Left lung (tissue), 10 donors: ENCODE measurements around the gene ISLR. TPM values are rescaled to one million over a fixed set of nuclear protein-coding genes. Genes with fewer than 3 reads are reported as not detected.

Experiments used
- ATAC-seq: fragments of 200-7000 bp; cut with Tn5 transposase; one replicate; pipeline ENCODE4 v1.9.1; 2020; ENCODE audit warnings: moderate library complexity
- DNase-seq, 4 donors: peaks; one replicate each; pipeline ENCODE4 v3.0.0-alpha.2; 2013 to 2020
- H3K27ac ChIP-seq, 2 donors: fragments of 200-600 bp; sonication (generic) in 1 of 2; one replicate each; pipeline versions ENCODE4 v1.5.0 to v1.8.0; 2020 to 2021
- H3K27me3 ChIP-seq, 2 donors: fragments of 200-600 bp; sonication (generic) in 1 of 2; one replicate each; pipeline versions ENCODE4 v1.5.0 to v1.8.0; 2020 to 2021
- H3K36me3 ChIP-seq, 2 donors: fragments of 200-600 bp; sonication (generic) in 1 of 2; one replicate each; pipeline versions ENCODE4 v1.5.0 to v1.8.0; 2020 to 2021
- H3K4me1 ChIP-seq, 2 donors: fragments of 200-600 bp; one replicate each; pipeline ENCODE4 v1.8.0; 2021
- H3K4me3 ChIP-seq, 2 donors: fragments of 200-600 bp; sonication (generic) in 1 of 2; one replicate each; pipeline versions ENCODE4 v1.5.0 to v1.8.0; 2020 to 2021; ENCODE audit warnings: mild to moderate bottlenecking in 1 of 2
- H3K9me3 ChIP-seq, 2 donors: fragments of 200-600 bp; sonication (generic) in 1 of 2; one replicate each; pipeline versions ENCODE4 v1.5.0 to v1.8.0; 2020 to 2021
- intact Hi-C, 2 donors: fragments of 100-400 bp; cut with DNase I; formaldehyde crosslinking; loops; one replicate each; pipeline versions ENCODE4 v1.11.2 to v1.14.2; 2022
- polyA plus RNA-seq, 6 donors: library from polyadenylated mRNA; unstranded; fragments of 120-200 nt; gene quantifications; one replicate each; pipeline ENCODE4 v1.2.1, GENCODE V29; 2013; ENCODE audit not compliant: insufficient read length in 6 of 6
- total RNA-seq, 2 donors: library from RNA; stranded (reverse); fragmentation: NEBNext Ultra II Directional; extraction: Animal tissue kit (Norgen Biotek cat#: 25700); gene quantifications; one replicate each; pipeline ENCODE4 v1.2.1, GENCODE V29; 2021
- TF ChIP-seq, protein P1 (sequence below), 2 donors: fragments of 200-600 bp; sonication (generic) in 1 of 2; IDR thresholded peaks; one replicate each; pipeline versions ENCODE4 v1.5.0 to v1.8.0; 2021; ENCODE audit warnings: antibody characterized with exemption in 2 of 2
- donor health status: DM: no; HTN: yes; CAD: no.
- donor health status: DM: no; HTN: no; CAD: no.

Gene ISLR
- total and polyA plus RNA-seq, 8 donors, result 10.4 to 60.1 (median 52.6) TPM

DNA sequence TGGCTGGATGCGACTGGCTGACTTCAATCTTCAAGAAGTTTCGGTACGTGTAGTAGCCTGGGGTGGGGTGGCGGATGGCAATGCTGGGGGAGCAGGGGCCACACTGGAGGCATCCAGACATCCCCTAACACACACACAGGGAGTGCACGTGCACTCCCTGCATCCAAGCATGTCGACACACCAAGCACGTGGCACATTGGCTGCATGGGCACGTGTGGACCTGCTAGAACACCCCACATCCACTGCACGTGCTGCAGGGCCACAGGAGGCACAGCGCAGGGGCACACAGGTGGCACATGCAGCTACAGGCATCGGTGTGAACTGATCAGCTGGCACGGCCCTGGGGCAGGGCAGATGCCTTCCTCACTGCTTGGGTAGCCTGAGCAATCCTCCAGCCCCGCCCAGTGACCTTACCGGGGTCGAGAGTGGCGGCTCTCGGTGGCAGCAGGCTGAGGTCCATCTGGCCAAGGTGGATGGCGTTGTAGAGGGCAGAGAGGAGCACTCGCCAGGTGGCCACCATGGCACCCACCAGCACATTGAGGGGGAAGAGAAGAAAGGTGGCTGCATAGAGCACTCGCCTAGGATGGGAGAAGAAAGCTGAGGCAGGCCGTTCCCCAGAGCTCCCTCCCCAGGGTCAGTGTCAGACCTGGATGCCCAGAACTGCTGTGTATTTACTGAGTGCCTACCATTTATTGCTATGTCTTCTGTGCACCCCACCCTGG lies 7.5 kb downstream of the ISLR start:
- Histone ChIP-seq H3K4me1 (peaks cover 4 to 8% of the 10 kb centered on the region in 2 donors), H3K36me3 (no peaks in the 10 kb centered on the region), H3K27me3 (no peaks in the 10 kb centered on the region), H3K27ac (peak overlapping the region in 1 of 2 donors; percentile 55), H3K9me3 (no peaks in the 10 kb centered on the region), H3K4me3 (no peak overlapping the region)
- DNase-seq (peak in 2 of 4 donors; percentile 29 to 69), ATAC-seq (no peak)
- intact Hi-C loops, result no loop called here
- TF ChIP-seq, protein P1, sequence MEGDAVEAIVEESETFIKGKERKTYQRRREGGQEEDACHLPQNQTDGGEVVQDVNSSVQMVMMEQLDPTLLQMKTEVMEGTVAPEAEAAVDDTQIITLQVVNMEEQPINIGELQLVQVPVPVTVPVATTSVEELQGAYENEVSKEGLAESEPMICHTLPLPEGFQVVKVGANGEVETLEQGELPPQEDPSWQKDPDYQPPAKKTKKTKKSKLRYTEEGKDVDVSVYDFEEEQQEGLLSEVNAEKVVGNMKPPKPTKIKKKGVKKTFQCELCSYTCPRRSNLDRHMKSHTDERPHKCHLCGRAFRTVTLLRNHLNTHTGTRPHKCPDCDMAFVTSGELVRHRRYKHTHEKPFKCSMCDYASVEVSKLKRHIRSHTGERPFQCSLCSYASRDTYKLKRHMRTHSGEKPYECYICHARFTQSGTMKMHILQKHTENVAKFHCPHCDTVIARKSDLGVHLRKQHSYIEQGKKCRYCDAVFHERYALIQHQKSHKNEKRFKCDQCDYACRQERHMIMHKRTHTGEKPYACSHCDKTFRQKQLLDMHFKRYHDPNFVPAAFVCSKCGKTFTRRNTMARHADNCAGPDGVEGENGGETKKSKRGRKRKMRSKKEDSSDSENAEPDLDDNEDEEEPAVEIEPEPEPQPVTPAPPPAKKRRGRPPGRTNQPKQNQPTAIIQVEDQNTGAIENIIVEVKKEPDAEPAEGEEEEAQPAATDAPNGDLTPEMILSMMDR (IDR thresholded peaks at IDR 0.05), result no peak

DNA sequence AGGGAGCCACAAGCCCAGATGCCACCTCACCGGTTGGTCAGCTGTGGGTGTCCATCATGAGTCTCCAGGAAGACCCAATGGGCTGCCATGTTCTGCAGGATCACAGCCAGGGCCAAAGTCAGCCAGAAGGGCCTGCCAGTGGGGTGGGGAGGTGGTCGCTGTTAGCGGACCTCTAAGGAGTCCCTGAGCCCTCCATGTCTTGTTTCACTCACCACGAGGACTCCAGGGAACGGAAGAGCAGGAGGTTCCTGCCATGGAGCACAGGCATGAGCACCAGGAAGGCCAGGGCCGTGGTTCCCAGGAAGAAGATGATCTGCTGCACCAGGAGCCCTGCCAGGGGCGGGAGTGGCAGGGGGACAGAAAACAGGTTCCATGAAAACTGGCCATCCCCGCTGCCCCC lies 8.6 kb downstream of the ISLR start:
- peak in 2 of 4 donors; percentile 21 to 47 for DNase-seq
- Histone ChIP-seq H3K36me3 (no peaks in the 10 kb centered on the region), H3K27ac (no peak overlapping the region)

DNA sequence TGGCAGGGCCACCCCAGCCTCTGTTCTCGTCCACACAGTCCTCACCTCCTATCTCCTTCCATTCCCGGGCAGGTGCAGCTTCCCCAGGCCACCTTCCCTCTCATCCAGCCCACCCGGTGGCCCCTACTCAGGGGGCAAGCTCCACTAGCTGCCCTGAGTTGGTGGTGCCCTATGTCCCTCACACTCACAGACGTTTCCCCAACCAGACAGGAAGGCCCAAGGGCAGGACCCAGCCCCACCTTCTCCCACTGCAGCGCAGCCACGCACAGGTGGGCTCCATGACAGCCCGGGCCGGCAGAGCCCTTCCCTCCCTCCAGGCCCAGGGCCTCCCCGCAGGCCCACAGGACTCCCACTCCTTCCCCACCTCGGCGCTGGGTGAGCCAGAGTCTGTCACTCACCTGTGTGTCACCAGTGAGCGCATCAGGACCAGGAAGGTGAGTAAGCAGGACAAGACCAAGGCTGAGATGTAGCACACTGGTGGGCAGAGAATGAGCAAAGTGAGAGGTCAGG lies 11.1 kb downstream of the ISLR start:
- peak in 1 of 4 donors; percentile 66 for DNase-seq
- no peaks in the 10 kb centered on the region for H3K36me3 ChIP-seq
- H3K9me3 ChIP-seq, result no peaks in the 10 kb centered on the region
- H3K27me3 ChIP-seq, result no peaks in the 10 kb centered on the region
- ATAC-seq, result no peak
- TF ChIP-seq, protein P1 (IDR thresholded peaks at IDR 0.05), result no peak
- no peak overlapping the region for H3K4me3 ChIP-seq
- peaks cover 4 to 6% of the 10 kb centered on the region in 2 donors for H3K4me1 ChIP-seq
- no peak overlapping the region for H3K27ac ChIP-seq
- intact Hi-C loops, result no loop called here

More for the DNA sequence above, 8.6 kb downstream of the ISLR start:
- intact Hi-C loops, result no loop called here
- H3K27me3 ChIP-seq, result no peaks in the 10 kb centered on the region
- no peak overlapping the region for H3K4me3 ChIP-seq
- peaks cover 4 to 8% of the 10 kb centered on the region in 2 donors for H3K4me1 ChIP-seq
- TF ChIP-seq, protein P1 (IDR thresholded peaks at IDR 0.05), result no peak
- no peak for ATAC-seq
- no peaks in the 10 kb centered on the region for H3K9me3 ChIP-seq

DNA sequence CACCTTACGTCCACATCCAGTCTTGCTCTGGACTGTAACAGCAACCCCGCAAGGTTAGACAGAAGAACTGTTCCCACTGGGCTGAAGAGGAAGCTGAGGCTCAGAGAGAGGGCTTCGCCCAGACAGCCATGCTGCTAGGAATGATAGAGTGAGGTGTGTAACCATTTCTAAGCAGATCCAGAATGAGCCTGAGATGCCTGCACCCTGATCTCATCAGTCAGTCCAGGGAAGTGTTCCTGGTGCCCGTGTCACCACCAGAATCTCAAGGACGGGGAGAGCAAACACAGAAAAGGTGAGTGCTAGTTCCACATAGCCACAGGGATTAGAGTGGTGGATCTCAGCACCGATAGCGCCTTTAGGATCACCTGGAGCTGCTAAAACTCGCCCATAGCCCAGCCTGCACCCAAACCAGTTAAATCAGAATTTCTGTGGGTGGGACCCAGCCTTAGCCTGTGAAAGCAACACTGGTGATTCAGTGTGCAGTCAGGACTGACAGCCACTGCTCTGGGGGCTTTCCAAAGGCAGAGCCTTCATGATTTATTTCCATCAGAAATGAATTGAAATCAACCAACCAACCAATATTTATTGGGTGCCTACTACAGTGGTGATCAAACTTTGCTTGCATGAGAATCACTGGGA lies 12.3 kb downstream of the ISLR start:
- TF ChIP-seq, protein P1 (IDR thresholded peaks at IDR 0.05), result no peak
- Histone ChIP-seq H3K27ac (no peak overlapping the region), H3K36me3 (no peaks in the 10 kb centered on the region), H3K27me3 (no peaks in the 10 kb centered on the region), H3K9me3 (no peaks in the 10 kb centered on the region), H3K4me3 (no peak overlapping the region), H3K4me1 (peaks cover 0 to 1% of the 10 kb centered on the region in 2 donors)
- DNase-seq (no peak), ATAC-seq (no peak)
- intact Hi-C loops, result no loop called here

DNA sequence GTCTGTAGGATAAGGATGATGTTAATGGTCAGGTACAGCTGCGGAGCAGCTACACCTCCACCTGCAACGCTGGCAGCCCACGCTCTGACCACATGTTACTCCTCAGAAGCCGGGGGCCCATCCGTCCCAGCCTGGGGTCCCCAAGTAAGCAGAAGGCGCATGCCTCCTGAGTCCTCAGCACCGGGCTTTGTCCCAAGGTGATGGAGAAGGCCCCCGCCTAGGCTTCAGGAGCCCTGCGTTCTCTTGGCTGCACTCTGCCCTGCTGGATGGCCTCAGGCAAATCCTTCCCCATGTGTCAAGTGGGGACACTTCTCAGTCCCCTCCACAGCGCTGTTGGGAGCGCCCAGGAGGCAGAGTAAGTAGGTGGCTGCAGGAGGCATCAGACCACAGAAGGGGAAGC lies 14.7 kb downstream of the ISLR start:
- ATAC-seq (no peak), DNase-seq (peak in 1 of 4 donors; percentile 70)
- no peaks in the 10 kb centered on the region for H3K36me3 ChIP-seq
- TF ChIP-seq, protein P1 (IDR thresholded peaks at IDR 0.05), result no peak
- no peaks in the 10 kb centered on the region for H3K27me3 ChIP-seq
- intact Hi-C loops, result no loop called here
- no peak overlapping the region for H3K4me3 ChIP-seq
- H3K4me1 ChIP-seq, result no peaks in the 10 kb centered on the region
- H3K9me3 ChIP-seq, result no peaks in the 10 kb centered on the region
- H3K27ac ChIP-seq, result no peak overlapping the region
